ENCODE data around the gene PGM1.

- TF ChIP-seq CTCF (IDR thresholded peaks at IDR 0.05; ENCODE audit: insufficient read depth, low read depth, low read length) (no peak), EZH2 (IDR thresholded peaks at IDR 0.05; ENCODE audit: insufficient read depth, low read length) (no peak)
Measured at GRCh38 chr1:63688302-63688890, 95.2 kb downstream of the PGM1 start.
